Effector CD8-positive, alpha-beta T cell (primary cell): ENCODE measurements around the gene CUZD1.
"Not testable (repeated sequence)": the region's sequence is repeated elsewhere in the genome, so short reads cannot be mapped to it uniquely, and the experiment has no call there.

Experiments
- DNase-seq: peaks from one replicate; lab custom pipeline; 2025; lab: John Stamatoyannopoulos, UW
- total RNA-seq, 4 experiments: gene quantifications; one replicate each; lab custom pipeline; 2026; lab: John Stamatoyannopoulos, UW

Gene CUZD1
- 0 to 0.72 (median 0.46) reads per million in 4 experiments for total RNA-seq

- no peak for DNase-seq
Observed at GRCh38 chr10:122845783-122846332, at the start of gene CUZD1. CUZD1 (minus strand) TSS chr10:122845857; CDS start chr10:122845843, 14 bp downstream.

- no peak for DNase-seq
Observed at GRCh38 chr10:122894261-122894944, 48.7 kb upstream of the CUZD1 start.

GRCh38 chr10:122884166-122884565, 38.5 kb upstream of the CUZD1 start:
- no peak for DNase-seq

GRCh38 chr10:122882766-122883165, 37.1 kb upstream of the CUZD1 start:
- DNase-seq = no peak

GRCh38 chr10:122879339-122880273, 33.9 kb upstream of the CUZD1 start, which contains the start of gene FAM24B:
FAM24B (minus strand) TSS chr10:122879581; CDS start chr10:122850515, 29,066 bp downstream.
- DNase-seq = peak; percentile 92

GRCh38 chr10:122878799-122879338, 33.2 kb upstream of the CUZD1 start:
- no peak for DNase-seq

- DNase-seq = no peak
Observed at GRCh38 chr10:122877264-122877663, 31.6 kb upstream of the CUZD1 start.

- no peak for DNase-seq
Observed at GRCh38 chr10:122876467-122876855, 30.8 kb upstream of the CUZD1 start.

- DNase-seq = no peak
Observed at GRCh38 chr10:122875843-122876466, 30.3 kb upstream of the CUZD1 start.

- not testable (repeated sequence) for DNase-seq
Observed at GRCh38 chr10:122871947-122872346, 26.3 kb upstream of the CUZD1 start.

- DNase-seq = not testable (repeated sequence)
Observed at GRCh38 chr10:122868768-122869167, 23.1 kb upstream of the CUZD1 start.

GRCh38 chr10:122866757-122867482, 21.3 kb upstream of the CUZD1 start:
- DNase-seq = not testable (repeated sequence)

- no peak for DNase-seq
Observed at GRCh38 chr10:122864901-122865300, 19.2 kb upstream of the CUZD1 start.

- no peak for DNase-seq
Observed at GRCh38 chr10:122864194-122864592, 18.5 kb upstream of the CUZD1 start.

GRCh38 chr10:122863216-122864193, 17.8 kb upstream of the CUZD1 start:
- no peak for DNase-seq

- no peak for DNase-seq
Observed at GRCh38 chr10:122861711-122862161, 16.1 kb upstream of the CUZD1 start.

GRCh38 chr10:122859527-122859926, 13.9 kb upstream of the CUZD1 start:
- DNase-seq = no peak

GRCh38 chr10:122858042-122858441, 12.4 kb upstream of the CUZD1 start:
- DNase-seq = not testable (repeated sequence)

- DNase-seq = no peak
Observed at GRCh38 chr10:122856902-122857301, 11.2 kb upstream of the CUZD1 start.

- no peak for DNase-seq
Observed at GRCh38 chr10:122855745-122856144, 10.1 kb upstream of the CUZD1 start.
